Panc1 (cell line): ENCODE results near the gene SPR. TPM values are rescaled to one million over a fixed set of nuclear protein-coding genes. Genes with fewer than 3 reads are reported as not detected.

Source experiments
- ATAC-seq: fragments of 200-7000 bp; cut with Tn5 transposase; 2 replicates; pipeline ENCODE4 v1.9.1; 2020; ENCODE audit warnings: mild to moderate bottlenecking, moderate library complexity
- BruUV-seq: library from RNA; stranded (reverse); fragments of 400-500 nt; replicated peaks from 2 replicates; lab custom pipeline; 2021; lab: Mats Ljungman, UMichigan
- CTCF ChIA-PET: fragments of 300-600 bp; sonication (Branson Sonifier 250); formaldehyde crosslinking; loops from one replicate; lab custom pipeline; 2022; ENCODE audit warnings: antibody characterized with exemption; lab: Charles Lee
- POLR2A ChIA-PET: fragments of 300-600 bp; sonication (Branson Sonifier 250); formaldehyde crosslinking; loops from one replicate; lab custom pipeline; 2022; ENCODE audit warnings: antibody characterized with exemption; lab: Charles Lee
- DNase-seq: peaks from one replicate; pipeline ENCODE4 v3.0.0-alpha.2; 2010; ENCODE audit warnings: low read depth, low spot score
- H3K27ac ChIP-seq: 2 replicates; pipeline ENCODE4 v1.5.1; 2011; ENCODE audit warnings: mild to moderate bottlenecking, low read length, inconsistent platforms
- H3K27me3 ChIP-seq: fragments of 200-500 bp; sonication (Bioruptor generic); 2 replicates; pipeline ENCODE4 v1.6.0; 2014; ENCODE audit warnings: low read length, inconsistent platforms; ENCODE audit not compliant: control insufficient read depth, insufficient read depth
- H3K36me3 ChIP-seq: fragments of 200-500 bp; sonication (Bioruptor generic); 2 replicates; pipeline ENCODE4 v1.5.1; 2014; ENCODE audit warnings: inconsistent platforms, mild to moderate bottlenecking, low read length, moderate library complexity; ENCODE audit not compliant: control insufficient read depth, insufficient read depth
- H3K4me1 ChIP-seq: 2 replicates; pipeline ENCODE4 v1.5.1; 2011; ENCODE audit warnings: inconsistent platforms, mild to moderate bottlenecking, low read length, moderate library complexity; ENCODE audit not compliant: control insufficient read depth, insufficient read depth
- H3K4me3 ChIP-seq, 2 experiments: 2 replicates each; pipeline ENCODE4 v1.5.1; 2011 to 2012; ENCODE audit warnings: low read depth in 2 of 2, low read length in 2 of 2, mild to moderate bottlenecking in 2 of 2, inconsistent platforms in 1 of 2, moderate library complexity in 1 of 2
- H3K9me3 ChIP-seq: fragments of 200-500 bp; sonication (Bioruptor generic); 2 replicates; pipeline ENCODE4 v1.5.1; 2014; ENCODE audit warnings: low read depth, mild to moderate bottlenecking, inconsistent platforms, low read length, moderate library complexity; ENCODE audit not compliant: control insufficient read depth, insufficient read depth
- POLR2AphosphoS5 ChIP-seq: IDR thresholded peaks from 2 replicates; pipeline ENCODE4 v1.6.1; 2012; ENCODE audit warnings: mild to moderate bottlenecking, low read depth, low read length, moderate library complexity
- SIN3A ChIP-seq: IDR thresholded peaks from 2 replicates; pipeline ENCODE4 v1.6.1; 2012; ENCODE audit warnings: low read depth, mild to moderate bottlenecking, low read length, moderate library complexity, borderline replicate concordance; ENCODE audit not compliant: insufficient read depth
- TCF7L2 ChIP-seq: IDR thresholded peaks from 2 replicates; pipeline ENCODE4 v1.6.1; 2011; ENCODE audit warnings: mild to moderate bottlenecking, low read depth, low read length, inconsistent platforms
- in situ Hi-C: cut with HindIII; loops from 2 replicates; pipeline ENCODE4 v1.10.0; 2016; ENCODE audit warnings: low sequenced_read_pairs, low pct_unique_long_range_greater_than_20kb
- intact Hi-C: fragments of 100-400 bp; cut with micrococcal nuclease; formaldehyde crosslinking; loops from one replicate; pipeline ENCODE4 v1.10.0; 2022; ENCODE audit not compliant: unreplicated experiment
- total RNA-seq: library from RNA; stranded (reverse); gene quantifications from one replicate; pipeline ENCODE4 v1.2.1, GENCODE V29; 2021; ENCODE audit not compliant: unreplicated experiment
- TF ChIP-seq, protein P1 (sequence below): fragments of 450-650 bp; IDR thresholded peaks from 2 replicates; pipeline ENCODE4 v1.5.1; 2017; ENCODE audit warnings: mild to moderate bottlenecking
- TF ChIP-seq, protein P2 (sequence below), 2 experiments: IDR thresholded peaks; 2 replicates each; pipeline ENCODE4 v1.6.1; 2011 to 2012; ENCODE audit warnings: low read depth in 2 of 2, control low read depth in 1 of 2, low read length in 1 of 2, mild to moderate bottlenecking in 1 of 2, moderate library complexity in 1 of 2; ENCODE audit not compliant: insufficient read depth in 1 of 2

Gene SPR
- total RNA-seq, 1 experiment from 2014 or later, result 75.4 TPM

DNA sequence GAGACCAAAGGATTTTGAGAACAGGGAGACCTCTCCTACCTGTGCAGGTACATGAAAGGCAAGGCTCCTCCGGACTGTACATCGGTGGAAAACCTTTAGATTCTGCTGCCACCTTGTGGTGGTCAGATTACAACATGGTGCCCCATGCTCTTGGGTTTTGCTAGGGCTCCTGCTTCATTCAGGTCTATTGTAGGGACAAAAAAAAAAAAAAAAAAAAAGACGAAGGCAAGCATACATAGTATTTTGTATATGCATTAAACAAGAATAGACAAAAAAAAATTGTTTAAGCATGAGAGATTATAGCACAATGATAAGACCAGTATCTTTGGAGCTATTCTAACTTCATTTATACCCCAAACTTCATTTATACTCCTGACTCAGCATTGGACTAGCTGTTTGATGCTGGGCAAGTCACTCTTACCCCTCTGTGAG is 27.4 kb upstream of the SPR start:
- BruUV-seq, result no TSS peak
- ChIA-PET POLR2A (interaction anchor here (0.7 kb wide), 1 partner anchor 37 kb away, joined by 28 read pairs; no protein-coding TSS in a partner anchor), CTCF (interaction anchor here (0.6 to 1.4 kb wide), 6 partner anchors 43 to 575 kb away, joined by 3 to 19 read pairs (median 8); no protein-coding TSS in a partner anchor)
- DNase-seq (peak; percentile 61), ATAC-seq (peak; percentile 81)
- Histone ChIP-seq H3K9me3 (no peaks in the 10 kb centered on the region), H3K4me1 (0 out of 2 replicates have a peak, but pooled peaks cover 4% of the 10 kb centered on the region), H3K4me3 (no peak overlapping the region), H3K36me3 (no peaks in the 10 kb centered on the region), H3K27me3 (peaks cover 12% of the 10 kb centered on the region; the same call in 1 of the 2 replicates), H3K27ac (no peak overlapping the region)
- in situ Hi-C loops (no loop called here), intact Hi-C loops (loop anchor here (1.0 to 10.0 kb wide), 2 partner anchors 89 to 255 kb away; no protein-coding TSS in a partner anchor)
- no peak for TF ChIP-seq POLR2AphosphoS5
- TF ChIP-seq, protein P1, sequence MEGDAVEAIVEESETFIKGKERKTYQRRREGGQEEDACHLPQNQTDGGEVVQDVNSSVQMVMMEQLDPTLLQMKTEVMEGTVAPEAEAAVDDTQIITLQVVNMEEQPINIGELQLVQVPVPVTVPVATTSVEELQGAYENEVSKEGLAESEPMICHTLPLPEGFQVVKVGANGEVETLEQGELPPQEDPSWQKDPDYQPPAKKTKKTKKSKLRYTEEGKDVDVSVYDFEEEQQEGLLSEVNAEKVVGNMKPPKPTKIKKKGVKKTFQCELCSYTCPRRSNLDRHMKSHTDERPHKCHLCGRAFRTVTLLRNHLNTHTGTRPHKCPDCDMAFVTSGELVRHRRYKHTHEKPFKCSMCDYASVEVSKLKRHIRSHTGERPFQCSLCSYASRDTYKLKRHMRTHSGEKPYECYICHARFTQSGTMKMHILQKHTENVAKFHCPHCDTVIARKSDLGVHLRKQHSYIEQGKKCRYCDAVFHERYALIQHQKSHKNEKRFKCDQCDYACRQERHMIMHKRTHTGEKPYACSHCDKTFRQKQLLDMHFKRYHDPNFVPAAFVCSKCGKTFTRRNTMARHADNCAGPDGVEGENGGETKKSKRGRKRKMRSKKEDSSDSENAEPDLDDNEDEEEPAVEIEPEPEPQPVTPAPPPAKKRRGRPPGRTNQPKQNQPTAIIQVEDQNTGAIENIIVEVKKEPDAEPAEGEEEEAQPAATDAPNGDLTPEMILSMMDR, result peak; percentile 81
- no peak for TF ChIP-seq SIN3A
- no peak for TF ChIP-seq TCF7L2

DNA sequence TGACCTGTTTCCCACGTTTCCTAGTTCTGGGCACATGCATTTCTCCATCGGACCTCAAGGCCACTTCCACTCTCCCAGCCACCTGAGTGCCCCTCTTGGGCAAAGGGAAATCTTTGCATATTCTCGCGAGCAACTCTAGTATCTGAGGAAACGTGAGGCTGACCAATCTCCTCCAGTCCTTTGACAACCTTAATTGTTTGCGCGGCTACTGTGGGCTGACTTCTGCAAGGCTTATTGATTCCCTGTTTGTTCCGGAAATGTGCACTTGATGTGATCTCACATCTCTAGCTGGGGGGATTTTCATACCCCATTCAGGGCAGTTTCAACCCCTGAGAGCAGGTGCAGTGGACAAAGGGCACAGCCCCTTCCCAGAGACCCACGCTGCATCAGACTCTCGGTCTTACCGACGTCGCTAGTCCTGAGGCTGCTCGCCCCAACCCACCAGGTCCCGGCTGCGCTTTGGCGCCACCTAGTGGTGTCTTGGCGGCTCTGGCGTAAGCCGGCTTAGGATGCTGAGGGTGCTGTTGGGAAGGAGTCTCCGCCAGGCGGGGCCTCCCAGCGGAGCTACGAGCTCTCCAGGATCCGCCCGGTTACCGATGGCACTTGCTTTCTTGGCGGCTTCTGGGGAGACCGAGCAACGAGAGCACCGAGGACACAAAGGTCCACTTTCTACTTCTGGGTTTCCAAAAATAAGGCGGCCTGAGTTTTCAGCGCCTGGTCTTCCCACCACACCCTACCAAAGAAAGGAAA is 24.8 kb upstream of the SPR start:
- BruUV-seq, result no TSS peak
- POLR2A ChIA-PET, result no interaction called here
- in situ Hi-C loops, result no loop called here

More for the DNA sequence above, 24.8 kb upstream of the SPR start:
- Histone ChIP-seq H3K36me3 (no peaks in the 10 kb centered on the region), H3K27ac (no peak overlapping the region), H3K27me3 (peaks cover 9% of the 10 kb centered on the region; the same call in 1 of the 2 replicates), H3K4me3 (peak overlapping the region; percentile 35 to 61), H3K9me3 (no peaks in the 10 kb centered on the region), H3K4me1 (0 out of 2 replicates have a peak, but pooled peaks cover 4% of the 10 kb centered on the region)
- TF ChIP-seq TCF7L2, result no peak
- TF ChIP-seq, protein P2, sequence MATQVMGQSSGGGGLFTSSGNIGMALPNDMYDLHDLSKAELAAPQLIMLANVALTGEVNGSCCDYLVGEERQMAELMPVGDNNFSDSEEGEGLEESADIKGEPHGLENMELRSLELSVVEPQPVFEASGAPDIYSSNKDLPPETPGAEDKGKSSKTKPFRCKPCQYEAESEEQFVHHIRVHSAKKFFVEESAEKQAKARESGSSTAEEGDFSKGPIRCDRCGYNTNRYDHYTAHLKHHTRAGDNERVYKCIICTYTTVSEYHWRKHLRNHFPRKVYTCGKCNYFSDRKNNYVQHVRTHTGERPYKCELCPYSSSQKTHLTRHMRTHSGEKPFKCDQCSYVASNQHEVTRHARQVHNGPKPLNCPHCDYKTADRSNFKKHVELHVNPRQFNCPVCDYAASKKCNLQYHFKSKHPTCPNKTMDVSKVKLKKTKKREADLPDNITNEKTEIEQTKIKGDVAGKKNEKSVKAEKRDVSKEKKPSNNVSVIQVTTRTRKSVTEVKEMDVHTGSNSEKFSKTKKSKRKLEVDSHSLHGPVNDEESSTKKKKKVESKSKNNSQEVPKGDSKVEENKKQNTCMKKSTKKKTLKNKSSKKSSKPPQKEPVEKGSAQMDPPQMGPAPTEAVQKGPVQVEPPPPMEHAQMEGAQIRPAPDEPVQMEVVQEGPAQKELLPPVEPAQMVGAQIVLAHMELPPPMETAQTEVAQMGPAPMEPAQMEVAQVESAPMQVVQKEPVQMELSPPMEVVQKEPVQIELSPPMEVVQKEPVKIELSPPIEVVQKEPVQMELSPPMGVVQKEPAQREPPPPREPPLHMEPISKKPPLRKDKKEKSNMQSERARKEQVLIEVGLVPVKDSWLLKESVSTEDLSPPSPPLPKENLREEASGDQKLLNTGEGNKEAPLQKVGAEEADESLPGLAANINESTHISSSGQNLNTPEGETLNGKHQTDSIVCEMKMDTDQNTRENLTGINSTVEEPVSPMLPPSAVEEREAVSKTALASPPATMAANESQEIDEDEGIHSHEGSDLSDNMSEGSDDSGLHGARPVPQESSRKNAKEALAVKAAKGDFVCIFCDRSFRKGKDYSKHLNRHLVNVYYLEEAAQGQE (IDR thresholded peaks at IDR 0.05; ENCODE audit: insufficient read depth in 1 of 2, low read depth in 2 of 2, low read length in 1 of 2), result peak in 1 of 2 experiments; percentile 73; a peak in 1 of 4 replicates
- TF ChIP-seq SIN3A, result no peak
- TF ChIP-seq, protein P1, result peak; percentile 99
- no peak for TF ChIP-seq POLR2AphosphoS5
- CTCF ChIA-PET, result interaction anchor here (0.6 to 1.3 kb wide), 6 partner anchors 13 to 117 kb away, joined by 3 to 9 read pairs (median 4); no protein-coding TSS in a partner anchor
- peak; percentile 85 for DNase-seq
- peak; percentile 99 for ATAC-seq
- intact Hi-C loops, result loop anchor here (10.0 kb wide), 1 partner anchor 258 kb away; no protein-coding TSS in a partner anchor
